Measurements from ENCODE around the gene ENOPH1.
A peak's percentile ranks its signal among the peaks of the same experiment; 100 is the strongest.
"Not testable (repeated sequence)": the region's sequence is repeated elsewhere in the genome, so short reads cannot be mapped to it uniquely, and the experiment has no call there.

ENOPH1 gene

DNA sequence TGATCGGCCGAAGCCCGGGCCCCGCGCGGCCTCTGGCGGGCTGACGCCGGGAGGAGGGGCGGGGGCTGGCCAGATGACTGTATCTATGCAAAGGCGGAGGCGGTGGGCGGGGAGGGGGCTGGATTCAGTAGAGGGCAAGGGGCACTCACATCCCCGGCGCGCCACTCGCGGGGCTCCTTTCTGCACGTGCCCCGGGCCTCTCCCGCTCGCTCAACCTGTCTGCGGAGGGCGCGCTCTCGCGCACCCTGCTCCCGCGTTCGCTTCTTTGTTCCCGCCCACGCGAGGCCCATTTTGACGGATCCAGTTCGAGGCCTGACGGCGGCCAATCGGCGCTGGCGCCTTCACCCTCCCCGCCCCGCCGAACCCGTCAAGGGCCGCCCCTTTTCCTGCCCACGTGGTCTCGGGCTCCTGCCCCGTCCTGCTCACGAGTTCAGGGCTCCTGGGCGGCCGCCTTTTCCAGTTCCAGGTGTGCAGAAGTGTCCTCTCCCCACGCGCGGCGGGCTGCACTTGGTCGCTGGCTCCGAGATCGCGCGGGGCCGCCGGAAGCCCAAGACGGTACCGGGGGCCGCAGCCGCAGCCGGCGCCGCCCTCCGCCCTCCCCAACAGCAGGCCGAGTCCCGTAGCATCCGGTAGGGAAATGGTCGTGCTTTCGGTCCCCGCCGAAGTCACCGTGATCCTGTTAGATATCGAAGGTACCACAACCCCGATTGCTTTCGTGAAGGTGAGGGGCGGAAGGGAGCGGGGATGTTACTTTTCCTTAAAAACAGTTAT lies at the start of gene ENOPH1, which contains the start of gene HNRNPDL:
Gene ENOPH1 (plus strand): TSS at position 398 of the 771 bp plus-strand sequence. CDS start 240 bp downstream, at position 638.
Gene HNRNPDL (minus strand): TSS at position 270 of the 771 bp plus-strand sequence. CDS start 772 bp downstream, outside the sequence.
- DNase-seq (ENCODE audit: low spot score): peak; percentile 87

GRCh38 chr4:82380831-82381230 lies 49.6 kb upstream of the ENOPH1 start:
- no peak for DNase-seq (ENCODE audit: low spot score)

DNA sequence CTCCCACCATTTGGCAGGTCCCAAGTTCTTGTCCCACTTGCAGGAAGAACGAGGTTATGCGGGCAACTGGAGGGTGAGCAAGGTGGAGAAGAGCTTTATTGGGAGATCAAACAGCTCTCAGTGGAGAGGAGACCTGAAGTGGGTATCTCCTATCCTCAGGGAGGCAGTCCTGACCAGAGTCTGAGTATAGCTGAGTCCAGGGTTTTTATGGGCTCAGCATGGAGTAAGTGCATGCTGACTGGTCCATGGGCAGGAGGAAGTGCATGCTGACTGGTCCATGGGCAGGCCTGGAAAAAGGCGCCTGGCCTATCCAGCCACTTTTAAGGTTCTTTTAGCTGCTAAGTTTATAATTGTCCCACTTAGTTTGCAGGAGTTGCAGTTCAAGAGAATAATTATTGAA lies 49.2 kb upstream of the ENOPH1 start:
- no peak for DNase-seq (ENCODE audit: low spot score)

GRCh38 chr4:82381661-82382296 lies 48.6 kb upstream of the ENOPH1 start:
- DNase-seq (ENCODE audit: low spot score): no peak

- DNase-seq (ENCODE audit: low spot score): no peak
Observed at GRCh38 chr4:82382751-82383150, 47.6 kb upstream of the ENOPH1 start.

- not testable (repeated sequence) for DNase-seq (ENCODE audit: low spot score)
Observed at GRCh38 chr4:82386312-82386711, 44.1 kb upstream of the ENOPH1 start.

DNA sequence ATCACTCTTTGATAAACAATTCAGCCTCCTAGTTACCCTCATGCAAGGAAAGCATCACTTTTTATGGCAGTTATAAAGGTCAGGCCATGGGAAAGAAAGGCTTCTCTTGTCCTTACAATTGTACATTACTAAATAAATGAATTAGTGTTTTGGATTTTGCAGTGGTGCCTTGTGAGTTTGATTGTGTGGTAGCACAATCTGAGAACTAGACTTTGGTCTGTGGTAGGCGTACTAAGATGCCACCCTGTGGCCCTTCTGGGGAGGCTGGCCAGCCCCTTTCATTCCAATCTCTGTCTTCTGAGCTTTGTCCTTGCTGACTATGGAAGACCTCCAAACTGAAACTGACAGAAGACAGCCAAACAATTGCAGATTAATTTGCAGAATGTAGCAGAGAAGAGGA lies 42.0 kb upstream of the ENOPH1 start:
- no peak for DNase-seq (ENCODE audit: low spot score)

DNA sequence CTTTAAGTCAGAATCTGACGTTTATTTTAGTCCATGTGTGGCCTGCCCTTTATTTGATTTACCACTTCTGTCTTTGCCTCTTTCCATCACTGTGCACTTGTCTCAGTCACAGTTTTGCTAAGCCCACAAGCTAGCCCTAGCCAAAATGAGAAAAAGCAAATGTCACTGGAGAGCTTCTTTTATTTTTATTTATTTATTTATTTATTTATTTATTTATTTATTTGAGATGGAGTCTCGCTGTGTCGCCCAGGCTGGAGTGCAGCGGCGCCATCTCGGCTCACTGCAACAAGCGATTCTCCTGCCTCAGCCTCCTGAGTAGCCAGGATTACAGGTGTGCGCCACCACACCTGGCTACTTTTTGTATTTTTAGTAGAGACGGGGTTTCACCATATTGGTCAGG lies 40.3 kb upstream of the ENOPH1 start:
- DNase-seq (ENCODE audit: low spot score): not testable (repeated sequence)

- DNase-seq (ENCODE audit: low spot score): no peak
Observed at GRCh38 chr4:82394896-82395295, 35.5 kb upstream of the ENOPH1 start.

DNA sequence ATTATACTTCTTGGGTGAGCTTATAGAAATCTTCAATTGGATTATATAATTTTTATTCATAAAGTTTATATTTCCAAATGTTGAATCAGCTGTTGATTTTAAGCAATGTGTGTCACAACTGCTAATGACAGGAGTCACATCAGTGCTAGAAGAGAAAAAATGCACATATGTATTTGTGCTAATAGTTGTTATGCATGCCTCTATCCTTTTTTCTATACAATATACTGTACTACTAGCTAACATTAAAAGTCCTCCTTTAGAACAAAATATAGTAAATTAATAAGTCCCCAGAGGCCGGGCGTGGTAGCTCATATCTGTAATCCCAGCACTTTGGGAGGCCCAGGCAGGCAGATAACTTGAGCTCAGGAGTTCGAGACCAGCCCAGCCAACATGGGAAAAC lies 32.9 kb upstream of the ENOPH1 start:
- DNase-seq (ENCODE audit: low spot score): no peak

DNA sequence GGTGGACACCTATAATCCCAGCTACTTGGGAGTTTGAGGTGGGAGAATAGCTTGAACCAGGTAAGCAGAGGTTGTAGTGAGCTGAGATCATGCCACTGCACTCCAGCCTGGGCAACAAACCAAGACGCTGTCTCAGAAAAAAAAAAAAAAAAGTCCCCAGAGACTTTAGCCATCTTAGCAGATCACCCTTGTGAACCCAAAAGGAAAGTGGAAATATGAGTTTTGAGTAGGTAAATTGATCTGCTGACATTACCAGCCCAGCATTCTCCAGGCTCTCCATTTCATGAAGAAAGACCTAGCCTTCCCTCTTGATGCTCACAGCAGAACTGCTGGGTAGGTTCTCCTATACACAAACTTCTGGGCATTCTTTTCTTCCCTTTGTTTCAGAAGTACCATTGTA lies 32.1 kb upstream of the ENOPH1 start:
- no peak for DNase-seq (ENCODE audit: low spot score)

GRCh38 chr4:82401600-82401999 lies 28.8 kb upstream of the ENOPH1 start:
- DNase-seq (ENCODE audit: low spot score): no peak

DNA sequence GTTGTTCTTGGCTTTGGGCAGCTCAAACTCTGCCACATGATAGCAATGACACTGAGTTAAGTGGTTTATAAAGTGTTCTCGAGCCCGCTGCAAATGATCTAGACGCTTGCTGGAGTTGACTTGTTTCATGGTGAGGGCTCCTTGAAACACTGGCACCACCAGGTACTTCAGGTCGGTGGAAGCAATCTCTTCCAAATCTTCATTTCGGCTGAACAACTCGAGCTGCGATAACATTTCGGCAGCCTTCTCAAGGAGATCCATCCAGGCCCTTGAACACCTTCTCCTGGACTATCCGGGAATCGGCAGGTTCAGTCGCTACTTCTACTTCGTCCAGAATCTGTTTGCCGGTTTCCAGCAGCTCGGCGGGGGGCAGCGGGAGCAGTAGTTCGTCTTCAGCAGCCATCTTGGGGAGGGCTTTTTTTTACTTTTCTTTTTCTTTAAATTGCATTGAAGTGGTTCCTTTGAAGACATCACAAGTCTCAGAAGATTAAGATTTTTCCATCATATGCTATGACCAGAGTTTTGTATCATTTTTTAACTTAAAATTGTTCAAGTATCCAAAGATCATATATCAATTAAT lies 28.1 kb upstream of the ENOPH1 start:
- DNase-seq (ENCODE audit: low spot score): no peak

GRCh38 chr4:82403725-82404124 lies 26.7 kb upstream of the ENOPH1 start:
- DNase-seq (ENCODE audit: low spot score): no peak

GRCh38 chr4:82415061-82415460 lies 15.3 kb upstream of the ENOPH1 start:
- DNase-seq (ENCODE audit: low spot score): not testable (repeated sequence)

- no peak for DNase-seq (ENCODE audit: low spot score)
Observed at GRCh38 chr4:82415922-82416365, 14.4 kb upstream of the ENOPH1 start.

GRCh38 chr4:82419451-82419850 lies 10.9 kb upstream of the ENOPH1 start:
- DNase-seq (ENCODE audit: low spot score): no peak

- no peak for DNase-seq (ENCODE audit: low spot score)
Observed at GRCh38 chr4:82421796-82422560, 8.4 kb upstream of the ENOPH1 start.

DNA sequence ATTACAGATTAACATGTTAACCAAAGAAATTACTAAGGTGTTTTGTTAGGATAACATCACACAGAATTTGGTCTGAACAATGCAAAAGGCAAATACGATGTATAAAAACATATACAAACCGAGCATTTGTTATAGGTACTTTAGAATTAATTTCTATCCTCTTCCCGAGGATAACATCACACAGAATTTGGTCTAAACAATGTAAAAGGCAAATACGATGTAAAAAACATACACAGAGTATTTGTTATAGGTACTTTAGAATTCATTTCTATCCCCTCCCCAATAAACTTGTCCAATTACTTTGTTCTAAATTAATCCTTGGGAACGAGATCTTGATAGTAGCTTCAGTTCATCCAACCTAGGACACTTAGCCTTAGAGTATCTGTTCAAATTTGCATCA lies 7.8 kb upstream of the ENOPH1 start:
- DNase-seq (ENCODE audit: low spot score): no peak

GRCh38 chr4:82423245-82424054 lies 6.9 kb upstream of the ENOPH1 start:
- DNase-seq (ENCODE audit: low spot score): no peak

GRCh38 chr4:82425478-82425877 lies 4.9 kb upstream of the ENOPH1 start:
- no peak for DNase-seq (ENCODE audit: low spot score)
